Measurements from ENCODE around the gene IGFALS. TPM values are rescaled to one million over a fixed set of nuclear protein-coding genes. Genes with fewer than 3 reads are reported as not detected.

Gene IGFALS
- total RNA-seq (2022; extraction: Qiagen RNA extraction): 0.04 to 0.13 TPM (median 0.08 TPM) in 3 of 5 replicates, not detected in the others

DNA sequence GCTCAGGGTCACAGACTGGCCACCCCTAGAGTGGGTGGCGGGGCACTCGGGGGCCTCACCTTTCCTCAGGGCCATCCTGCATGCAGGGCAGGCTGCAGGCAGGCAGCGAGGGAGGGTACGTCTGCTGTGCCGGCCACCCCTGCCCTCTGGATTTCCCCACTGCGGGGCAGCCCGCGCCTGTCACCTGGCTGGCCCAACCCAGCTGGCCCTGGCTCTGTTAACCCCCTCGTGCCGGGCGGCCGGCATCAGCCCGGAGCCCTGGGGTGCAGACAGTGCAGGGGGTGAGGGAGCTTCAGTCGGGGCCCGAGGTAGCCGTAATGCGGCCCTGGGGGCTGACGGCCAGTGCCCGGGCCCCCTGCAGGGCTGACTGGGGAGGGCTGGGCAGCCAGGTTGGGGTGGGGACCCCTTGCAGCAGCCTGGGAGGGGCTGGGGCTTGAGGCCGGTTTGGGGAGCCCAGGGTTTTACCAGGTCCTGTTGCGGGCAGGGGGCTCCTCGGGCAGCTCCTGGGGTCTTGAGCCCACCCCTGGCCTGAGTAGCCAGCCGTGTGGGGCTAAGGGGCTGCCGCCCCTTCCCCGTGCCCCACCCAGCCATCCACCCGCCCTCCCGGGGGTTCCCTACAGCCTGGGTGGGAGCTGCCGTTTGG is at the start of gene IGFALS:
IGFALS (minus strand) TSS at position 128 of the 643 bp plus-strand sequence; CDS start at position 75, 53 bp downstream.

DNA sequence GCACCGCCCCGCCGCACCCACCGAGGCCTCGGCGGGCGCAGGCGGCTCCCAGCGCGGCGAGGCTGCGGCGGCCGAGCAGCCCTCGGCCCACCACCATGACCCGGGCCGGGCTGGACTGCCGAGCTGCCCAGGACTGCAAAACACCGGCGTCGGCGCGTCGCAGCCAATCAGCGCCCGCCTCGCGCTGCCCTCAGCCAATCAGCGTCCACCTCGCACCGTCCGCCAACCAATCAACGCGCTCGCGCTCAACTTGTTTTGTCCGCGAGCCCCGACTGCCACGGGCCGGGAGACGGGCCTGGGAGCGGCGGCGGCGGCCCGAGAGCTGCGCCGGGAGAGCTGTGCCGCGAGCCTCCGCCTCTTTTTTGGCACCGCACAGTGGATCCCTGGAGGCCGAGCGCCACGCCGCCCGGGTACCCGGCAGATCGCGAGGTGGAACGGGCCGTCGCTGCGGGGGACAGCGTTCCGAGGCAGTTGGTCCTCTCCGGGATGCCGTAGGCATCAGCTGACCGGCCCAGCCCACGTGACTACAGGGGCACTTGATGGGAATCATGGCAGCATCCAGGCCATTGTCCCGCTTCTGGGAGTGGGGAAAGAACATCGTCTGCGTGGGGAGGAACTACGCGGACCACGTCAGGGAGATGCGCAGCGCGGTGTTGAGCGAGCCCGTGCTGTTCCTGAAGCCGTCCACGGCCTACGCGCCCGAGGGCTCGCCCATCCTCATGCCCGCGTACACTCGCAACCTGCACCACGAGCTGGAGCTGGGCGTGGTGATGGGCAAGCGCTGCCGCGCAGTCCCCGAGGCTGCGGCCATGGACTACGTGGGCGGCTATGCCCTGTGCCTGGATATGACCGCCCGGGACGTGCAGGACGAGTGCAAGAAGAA is 33.4 kb upstream of the IGFALS start, which contains the start of the genes FAHD1 and HAGH:
FAHD1 (plus strand) TSS at position 516 of the 883 bp plus-strand sequence; CDS start at position 549, 33 bp downstream.
HAGH (minus strand) TSS at position 135 of the 883 bp plus-strand sequence; CDS start at position 97, 38 bp downstream.

GRCh38 chr16:1782408-1783264 is 10.9 kb downstream of the IGFALS start, which contains the start of the genes NUBP2 and SPSB3:
TSS of gene NUBP2 (plus strand) at chr16:1782960. CDS start at chr16:1783021, 61 bp downstream.
TSS of gene SPSB3 (minus strand) at chr16:1782571. CDS start at chr16:1781483, 1,088 bp downstream.

DNA sequence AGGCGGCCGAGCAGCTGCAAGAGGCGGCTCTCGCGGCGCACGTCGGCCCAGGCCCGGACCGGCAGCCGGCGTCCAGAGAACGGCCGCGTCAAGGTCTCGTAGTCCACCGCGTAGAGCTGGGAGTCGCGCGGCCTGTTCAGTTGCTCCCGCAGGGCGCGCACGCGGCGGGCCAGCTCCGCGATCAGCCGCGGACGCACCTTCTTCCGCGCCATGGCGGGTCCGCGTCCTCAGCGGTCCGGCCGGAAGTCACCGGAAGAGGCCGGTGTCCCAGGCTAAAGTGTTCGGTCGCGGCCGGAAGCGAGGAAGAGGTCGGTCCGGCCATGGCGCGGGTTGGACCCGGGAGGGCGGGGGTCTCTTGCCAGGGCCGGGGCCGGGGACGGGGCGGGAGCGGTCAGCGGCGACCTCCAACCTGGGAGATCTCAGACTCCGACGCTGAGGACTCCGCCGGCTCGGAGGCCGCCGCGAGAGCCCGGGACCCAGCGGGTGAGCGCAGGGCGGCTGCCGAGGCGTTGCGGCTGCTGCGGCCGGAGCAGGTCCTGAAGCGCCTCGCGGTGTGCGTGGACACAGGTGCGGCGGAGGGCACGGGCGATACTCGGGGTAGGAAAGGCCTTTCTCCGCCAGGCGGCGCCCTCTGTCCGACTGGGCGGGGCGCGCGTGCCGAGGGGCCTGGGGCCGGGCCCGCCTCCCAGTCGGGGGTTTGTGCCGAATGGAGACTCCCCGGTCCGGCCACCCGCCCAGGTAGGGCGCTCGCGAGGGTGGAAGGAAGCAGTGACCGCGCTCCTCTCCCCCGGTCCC is 20.4 kb downstream of the IGFALS start, which contains the start of gene MRPS34:
MRPS34 (minus strand) TSS at position 227 of the 795 bp plus-strand sequence; CDS start at position 212, 15 bp downstream.

GRCh38 chr16:1772362-1772907 is 21.1 kb downstream of the IGFALS start, which contains the start of gene EME2:
TSS of gene EME2 (plus strand) at chr16:1772810. CDS start at chr16:1773228, 418 bp downstream.

DNA sequence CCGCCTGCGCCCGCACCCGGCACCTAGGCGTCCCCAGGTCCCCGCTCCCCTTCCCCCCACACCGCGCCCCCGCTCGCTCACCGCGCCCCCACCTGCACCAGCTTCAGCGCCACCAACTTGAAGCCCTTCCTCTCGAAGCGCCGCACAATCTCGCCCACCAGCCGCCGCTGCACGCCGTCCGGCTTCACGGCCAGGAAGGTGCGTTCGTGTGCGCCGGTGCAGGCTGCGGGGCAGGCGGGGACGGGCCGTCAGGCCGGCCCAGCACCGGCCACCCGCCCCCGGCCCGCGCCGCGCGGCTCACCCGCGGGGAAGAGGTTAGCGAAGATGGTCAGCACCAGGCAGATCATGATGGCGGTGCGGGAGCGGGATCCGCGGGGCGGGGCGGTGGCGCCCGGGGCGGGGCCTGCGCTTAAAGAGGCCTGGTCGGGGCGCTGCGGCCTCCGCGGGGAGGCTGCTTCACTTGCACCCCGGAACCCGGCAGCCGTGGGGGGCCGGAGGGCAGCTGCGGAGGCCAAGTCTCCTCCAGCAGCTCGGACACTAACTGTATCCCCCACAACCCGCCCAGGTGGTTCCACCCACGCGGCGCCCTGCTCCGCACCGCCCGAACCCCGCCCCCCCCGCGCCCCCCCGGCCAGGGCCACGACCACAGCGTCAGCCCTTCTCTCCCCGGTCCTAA is 22.2 kb downstream of the IGFALS start, which contains the start of gene NME3:
NME3 (minus strand) TSS at position 356 of the 676 bp plus-strand sequence; CDS start at position 347, 9 bp downstream.

Other genes starting within 250 kb of the IGFALS start
- gene IFT140, start 181.6 kb downstream of the IGFALS start, total RNA-seq (2022; extraction: Qiagen RNA extraction): 7.8 to 9.4 TPM (median 9.2 TPM) in 5 replicates
- gene CRAMP1, start 181.3 kb downstream of the IGFALS start, total RNA-seq (2022; extraction: Qiagen RNA extraction): 11.3 to 18.8 TPM (median 17.0 TPM) in 5 replicates
- gene JPT2, start 115.4 kb downstream of the IGFALS start, total RNA-seq (2022; extraction: Qiagen RNA extraction): 164 to 217 TPM (median 172 TPM) in 5 replicates
- 34.2 to 66.6 TPM (median 61.2 TPM) in 5 replicates for gene MAPK8IP3, start 87.5 kb downstream of the IGFALS start, total RNA-seq (2022; extraction: Qiagen RNA extraction)
- gene NME3, start 22.2 kb downstream of the IGFALS start, total RNA-seq (2022; extraction: Qiagen RNA extraction): 28.9 to 70.0 TPM (median 65.7 TPM) in 5 replicates
- 5.2 to 12.2 TPM (median 10.1 TPM) in 5 replicates for gene EME2, start 20.9 kb downstream of the IGFALS start, total RNA-seq (2022; extraction: Qiagen RNA extraction)
- gene MRPS34, start 20.6 kb downstream of the IGFALS start, total RNA-seq (2022; extraction: Qiagen RNA extraction): 153 to 277 TPM (median 252 TPM) in 5 replicates
- gene SPSB3, start 11.1 kb downstream of the IGFALS start, total RNA-seq (2022; extraction: Qiagen RNA extraction): 15.2 to 28.8 TPM (median 25.6 TPM) in 5 replicates
- gene NUBP2, start 10.7 kb downstream of the IGFALS start, total RNA-seq (2022; extraction: Qiagen RNA extraction): 57.1 to 94.6 TPM (median 90.2 TPM) in 5 replicates
- 58.3 to 76.8 TPM (median 69.0 TPM) in 5 replicates for gene HAGH, start 33.1 kb upstream of the IGFALS start, total RNA-seq (2022; extraction: Qiagen RNA extraction)
- gene FAHD1, start 33.5 kb upstream of the IGFALS start, total RNA-seq (2022; extraction: Qiagen RNA extraction): 47.7 to 53.9 TPM (median 52.3 TPM) in 5 replicates
- gene MEIOB, start 78.5 kb upstream of the IGFALS start, total RNA-seq (2022; extraction: Qiagen RNA extraction): 1.7 to 2.3 TPM (median 1.9 TPM) in 5 replicates
- gene HS3ST6, start 124.7 kb upstream of the IGFALS start, total RNA-seq (2022; extraction: Qiagen RNA extraction): 1.6 to 3.9 TPM (median 3.0 TPM) in 5 replicates
- 25.7 to 36.5 TPM (median 34.4 TPM) in 5 replicates for gene MSRB1, start 149.5 kb upstream of the IGFALS start, total RNA-seq (2022; extraction: Qiagen RNA extraction)
- not detected in 5 replicates for gene RPL3L, start 161.0 kb upstream of the IGFALS start, total RNA-seq (2022; extraction: Qiagen RNA extraction)
- 230 to 308 TPM (median 254 TPM) in 5 replicates for gene NDUFB10, start 165.8 kb upstream of the IGFALS start, total RNA-seq (2022; extraction: Qiagen RNA extraction)
- gene RPS2, start 171.1 kb upstream of the IGFALS start, total RNA-seq (2022; extraction: Qiagen RNA extraction): 3,823 to 5,639 TPM (median 5,518 TPM) in 5 replicates
- gene RNF151, start 173.2 kb upstream of the IGFALS start, total RNA-seq (2022; extraction: Qiagen RNA extraction): 0.10 TPM in 1 of 5 replicates, not detected in the others
- 32.8 to 46.2 TPM (median 39.0 TPM) in 5 replicates for gene TBL3, start 178.3 kb upstream of the IGFALS start, total RNA-seq (2022; extraction: Qiagen RNA extraction)
- gene NOXO1, start 187.8 kb upstream of the IGFALS start, total RNA-seq (2022; extraction: Qiagen RNA extraction): 0.09 to 0.52 TPM (median 0.21 TPM) in 5 replicates
- gene GFER, start 190.5 kb upstream of the IGFALS start, total RNA-seq (2022; extraction: Qiagen RNA extraction): 21.3 to 45.6 TPM (median 42.0 TPM) in 5 replicates
- gene SYNGR3, start 196.3 kb upstream of the IGFALS start, total RNA-seq (2022; extraction: Qiagen RNA extraction): 5.5 to 9.7 TPM (median 8.2 TPM) in 5 replicates
- 45.4 to 65.2 TPM (median 62.1 TPM) in 5 replicates for gene ZNF598, start 216.1 kb upstream of the IGFALS start, total RNA-seq (2022; extraction: Qiagen RNA extraction)
- gene NPW, start 226.1 kb upstream of the IGFALS start, total RNA-seq (2022; extraction: Qiagen RNA extraction): 0.87 to 1.3 TPM (median 1.1 TPM) in 5 replicates
- gene NHERF2, start 233.2 kb upstream of the IGFALS start, total RNA-seq (2022; extraction: Qiagen RNA extraction): 43.6 to 63.6 TPM (median 62.0 TPM) in 5 replicates